GM18867 (cell line): ENCODE results near the gene NIN.
A peak's percentile ranks its signal among the peaks of the same experiment; 100 is the strongest.

Experiments used
- ATAC-seq: cut with Tn5 transposase; IDR thresholded peaks from one replicate; pipeline ENCODE4 v1.9.1; 2021; ENCODE audit warnings: mild to moderate bottlenecking, moderate library complexity; ENCODE audit not compliant: unreplicated experiment

Gene NIN

GRCh38 chr14:50768680-50769079, 62.3 kb downstream of the NIN start:
- no peak for ATAC-seq

GRCh38 chr14:50766338-50766886, 64.5 kb downstream of the NIN start:
- ATAC-seq: no peak

GRCh38 chr14:50763382-50764007, 67.5 kb downstream of the NIN start:
- no peak for ATAC-seq

- no peak for ATAC-seq
Observed at GRCh38 chr14:50762931-50763300, 68.0 kb downstream of the NIN start.

GRCh38 chr14:50762001-50762930, 68.7 kb downstream of the NIN start:
- ATAC-seq: peak; percentile 72

GRCh38 chr14:50759800-50760543, 71.0 kb downstream of the NIN start:
- ATAC-seq: no peak

GRCh38 chr14:50758945-50759344, 72.0 kb downstream of the NIN start:
- ATAC-seq: no peak

- ATAC-seq: no peak
Observed at GRCh38 chr14:50758305-50758704, 72.7 kb downstream of the NIN start.

- ATAC-seq: no peak
Observed at GRCh38 chr14:50757702-50758101, 73.3 kb downstream of the NIN start.

GRCh38 chr14:50756300-50756699, 74.7 kb downstream of the NIN start:
- ATAC-seq: no peak

GRCh38 chr14:50750323-50750722, 80.6 kb downstream of the NIN start:
- ATAC-seq: no peak

GRCh38 chr14:50745401-50746058, 85.4 kb downstream of the NIN start:
- ATAC-seq: no peak

- no peak for ATAC-seq
Observed at GRCh38 chr14:50744231-50744630, 86.7 kb downstream of the NIN start.

- no peak for ATAC-seq
Observed at GRCh38 chr14:50741567-50741966, 89.4 kb downstream of the NIN start.

GRCh38 chr14:50740856-50741255, 90.1 kb downstream of the NIN start:
- no peak for ATAC-seq

- no peak for ATAC-seq
Observed at GRCh38 chr14:50739186-50739585, 91.8 kb downstream of the NIN start.

- peak; percentile 90 for ATAC-seq
Observed at GRCh38 chr14:50736932-50737419, 94.0 kb downstream of the NIN start.

GRCh38 chr14:50734950-50735695, 95.8 kb downstream of the NIN start:
- no peak for ATAC-seq

GRCh38 chr14:50733494-50733893, 97.5 kb downstream of the NIN start:
- no peak for ATAC-seq

GRCh38 chr14:50728836-50729235, 102.1 kb downstream of the NIN start:
- ATAC-seq: no peak
